ENCODE measurements around the gene UBXN11.
A peak's percentile ranks its signal among the peaks of the same experiment; 100 is the strongest.
"Not testable (repeated sequence)": the region's sequence is repeated elsewhere in the genome, so short reads cannot be mapped to it uniquely, and the experiment has no call there.

UBXN11 gene

DNA sequence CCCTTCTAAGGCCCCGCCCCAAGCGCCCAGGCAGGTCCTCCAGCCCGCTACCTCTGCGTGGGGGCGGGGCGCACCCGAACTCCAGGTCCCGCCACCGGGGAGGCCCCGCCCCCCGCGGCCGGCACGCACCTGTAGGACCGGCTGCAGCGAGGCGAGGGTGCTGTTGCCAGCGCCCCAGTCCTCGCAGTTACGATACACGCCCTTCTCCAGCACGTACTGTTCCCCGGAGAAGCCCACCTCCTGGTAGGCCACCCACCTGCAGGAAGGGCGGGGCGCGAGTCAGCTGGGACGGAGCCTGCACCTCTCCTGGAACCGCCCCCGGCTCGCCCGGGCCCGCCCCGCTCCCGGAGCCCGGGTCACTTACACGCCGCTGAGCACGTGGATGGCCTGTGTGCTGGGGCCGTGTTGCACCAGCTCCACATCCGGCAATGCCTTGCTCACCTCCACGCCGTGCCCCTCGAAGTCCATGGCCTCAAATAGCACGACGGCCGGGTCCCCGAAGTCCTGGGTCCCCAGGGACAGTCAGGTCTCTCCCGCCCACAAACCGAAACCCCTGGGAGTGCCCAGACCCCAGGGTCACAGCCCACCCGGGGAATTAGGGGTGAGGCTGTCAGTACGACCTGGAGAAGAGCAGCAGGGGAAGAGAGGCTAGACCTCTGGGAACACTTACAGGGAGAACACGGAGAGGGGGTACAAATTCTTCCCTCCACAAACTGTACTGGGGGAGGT, 30.2 kb upstream of the UBXN11 start:
- peak; percentile 86 for DNase-seq (ENCODE audit: low spot score)
- TF ChIP-seq, protein P1, sequence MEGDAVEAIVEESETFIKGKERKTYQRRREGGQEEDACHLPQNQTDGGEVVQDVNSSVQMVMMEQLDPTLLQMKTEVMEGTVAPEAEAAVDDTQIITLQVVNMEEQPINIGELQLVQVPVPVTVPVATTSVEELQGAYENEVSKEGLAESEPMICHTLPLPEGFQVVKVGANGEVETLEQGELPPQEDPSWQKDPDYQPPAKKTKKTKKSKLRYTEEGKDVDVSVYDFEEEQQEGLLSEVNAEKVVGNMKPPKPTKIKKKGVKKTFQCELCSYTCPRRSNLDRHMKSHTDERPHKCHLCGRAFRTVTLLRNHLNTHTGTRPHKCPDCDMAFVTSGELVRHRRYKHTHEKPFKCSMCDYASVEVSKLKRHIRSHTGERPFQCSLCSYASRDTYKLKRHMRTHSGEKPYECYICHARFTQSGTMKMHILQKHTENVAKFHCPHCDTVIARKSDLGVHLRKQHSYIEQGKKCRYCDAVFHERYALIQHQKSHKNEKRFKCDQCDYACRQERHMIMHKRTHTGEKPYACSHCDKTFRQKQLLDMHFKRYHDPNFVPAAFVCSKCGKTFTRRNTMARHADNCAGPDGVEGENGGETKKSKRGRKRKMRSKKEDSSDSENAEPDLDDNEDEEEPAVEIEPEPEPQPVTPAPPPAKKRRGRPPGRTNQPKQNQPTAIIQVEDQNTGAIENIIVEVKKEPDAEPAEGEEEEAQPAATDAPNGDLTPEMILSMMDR (IDR thresholded peaks at IDR 0.05; ENCODE audit: extremely low read depth, insufficient read depth, missing control alignments): no peak
- in situ Hi-C loops (cut with MboI; ENCODE audit: low pct_unique_long_range_greater_than_20kb, low sequenced_read_pairs, unreplicated experiment): no loop called here

DNA sequence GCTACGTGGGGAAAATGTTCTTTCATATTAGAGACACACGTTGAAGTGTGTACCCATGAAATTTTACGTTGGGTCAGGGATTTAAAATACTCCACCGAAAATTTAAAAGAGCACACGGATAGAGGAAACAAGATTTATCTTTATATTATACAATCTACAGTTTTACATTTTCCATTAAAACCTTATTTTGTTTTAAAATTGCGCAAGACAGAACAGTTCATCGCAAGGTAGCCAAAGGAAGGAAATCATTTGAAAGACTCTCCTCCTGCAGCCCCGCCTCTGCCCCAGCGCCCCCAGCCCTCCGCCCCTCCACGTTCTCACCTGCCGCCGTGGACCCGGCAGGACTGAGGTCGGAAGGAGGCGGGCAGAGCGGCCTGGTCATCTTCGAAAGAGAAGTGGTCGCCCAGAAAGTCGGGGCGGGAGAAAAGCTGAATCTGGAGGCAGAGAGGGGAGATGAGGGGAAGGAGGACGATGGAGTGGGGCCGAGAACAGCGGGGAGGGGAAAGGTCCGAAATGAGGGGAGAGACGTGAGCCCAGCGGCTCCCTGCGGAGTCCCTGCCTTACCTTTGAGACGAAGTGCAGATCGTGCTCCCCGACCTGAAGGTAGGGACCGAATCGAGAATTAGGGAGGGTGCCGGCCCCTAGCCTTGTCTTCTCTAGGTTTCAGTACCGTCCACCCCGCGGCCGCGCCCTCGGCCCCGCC, 29.5 kb upstream of the UBXN11 start:
- no peak for DNase-seq (ENCODE audit: low spot score)
- TF ChIP-seq, protein P1 (IDR thresholded peaks at IDR 0.05; ENCODE audit: extremely low read depth, insufficient read depth, missing control alignments): no peak
- in situ Hi-C loops (cut with MboI; ENCODE audit: low pct_unique_long_range_greater_than_20kb, low sequenced_read_pairs, unreplicated experiment): no loop called here

DNA sequence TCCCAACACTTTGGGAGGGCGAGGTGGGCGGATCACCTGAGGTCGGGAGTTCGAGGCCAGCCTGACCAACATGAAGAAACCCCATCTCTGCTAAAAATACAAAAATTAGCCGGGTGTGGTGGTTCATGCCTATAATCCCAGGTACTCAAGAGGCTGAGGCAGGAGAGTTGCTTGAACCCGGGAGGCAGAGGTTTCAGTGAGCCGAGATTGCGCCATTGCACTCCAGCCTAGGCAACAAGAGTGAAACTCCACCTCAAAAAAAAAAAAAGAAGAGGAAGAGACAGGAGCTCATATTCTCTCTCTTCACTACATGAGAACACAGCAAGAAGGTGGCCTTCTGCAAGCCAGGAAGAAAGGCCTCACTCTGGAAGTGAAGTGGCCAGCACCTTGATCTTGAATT, 26.9 kb upstream of the UBXN11 start:
- DNase-seq (ENCODE audit: low spot score); in situ Hi-C loops (cut with MboI; ENCODE audit: low pct_unique_long_range_greater_than_20kb, low sequenced_read_pairs, unreplicated experiment): not testable (repeated sequence)

DNA sequence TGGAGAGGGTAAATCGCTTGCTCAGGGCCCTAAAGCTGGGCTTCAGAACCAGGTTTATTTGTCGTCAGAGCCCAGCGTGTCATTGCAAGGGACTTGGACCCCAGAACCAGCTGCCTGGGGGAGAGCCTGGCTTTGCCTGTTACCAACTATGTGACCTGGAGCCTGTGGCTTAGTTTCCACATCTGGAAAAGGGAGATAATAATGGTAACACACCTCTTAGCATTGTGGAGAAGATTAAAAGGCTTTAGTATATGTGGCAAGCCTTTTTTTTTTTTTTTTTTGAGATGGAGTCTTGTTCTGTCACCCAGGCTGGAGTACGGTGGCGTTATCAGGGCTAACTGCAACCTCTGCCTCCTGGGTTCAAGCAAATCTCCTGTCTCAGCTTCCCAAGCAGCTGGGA, 23.8 kb upstream of the UBXN11 start:
- no peak for DNase-seq (ENCODE audit: low spot score)
- in situ Hi-C loops (cut with MboI; ENCODE audit: low pct_unique_long_range_greater_than_20kb, low sequenced_read_pairs, unreplicated experiment): no loop called here
- TF ChIP-seq, protein P1 (IDR thresholded peaks at IDR 0.05; ENCODE audit: extremely low read depth, insufficient read depth, missing control alignments): no peak

DNA sequence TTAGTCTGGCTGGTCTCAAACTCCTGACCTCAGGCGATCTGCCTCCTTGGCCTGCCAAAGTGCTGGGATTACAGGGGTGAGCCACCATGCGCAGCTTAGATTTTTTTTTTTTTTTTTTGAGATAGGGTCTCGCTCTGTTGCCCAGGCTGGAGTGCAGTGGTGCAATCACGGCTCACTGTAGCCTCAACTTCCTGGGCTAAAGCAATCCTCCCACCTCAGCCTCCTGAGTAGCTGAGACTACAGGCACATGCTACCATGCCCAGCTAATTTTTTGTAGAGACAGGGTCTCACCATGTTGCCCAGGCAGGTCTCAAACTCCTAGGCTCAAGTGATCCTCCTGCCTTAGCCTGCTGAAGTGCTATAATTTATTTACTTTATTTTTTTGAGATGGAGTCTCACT, 22.9 kb upstream of the UBXN11 start:
- DNase-seq (ENCODE audit: low spot score); in situ Hi-C loops (cut with MboI; ENCODE audit: low pct_unique_long_range_greater_than_20kb, low sequenced_read_pairs, unreplicated experiment): not testable (repeated sequence)

DNA sequence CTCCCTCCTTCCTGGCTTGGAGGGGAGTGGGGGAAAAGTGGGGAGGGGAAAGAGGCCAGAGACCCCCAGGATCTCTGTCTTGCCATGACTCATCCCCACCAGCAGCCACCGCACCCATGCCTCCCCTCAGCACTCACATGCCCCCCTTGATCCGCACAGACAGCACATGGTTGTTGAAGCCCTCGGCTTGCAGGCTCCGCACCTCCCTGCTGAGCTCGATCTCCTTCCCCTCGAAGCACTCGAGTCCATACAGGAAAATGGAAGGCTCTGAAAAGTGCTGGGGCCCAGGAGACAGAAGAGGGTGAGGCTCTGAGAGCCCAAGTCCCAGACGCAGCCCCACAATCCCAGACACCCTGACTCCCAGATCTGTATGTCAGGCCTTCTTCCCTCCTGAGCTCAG, 22.2 kb upstream of the UBXN11 start:
- DNase-seq (ENCODE audit: low spot score): no peak
- TF ChIP-seq, protein P1 (IDR thresholded peaks at IDR 0.05; ENCODE audit: extremely low read depth, insufficient read depth, missing control alignments): no peak
- in situ Hi-C loops (cut with MboI; ENCODE audit: low pct_unique_long_range_greater_than_20kb, low sequenced_read_pairs, unreplicated experiment): no loop called here

DNA sequence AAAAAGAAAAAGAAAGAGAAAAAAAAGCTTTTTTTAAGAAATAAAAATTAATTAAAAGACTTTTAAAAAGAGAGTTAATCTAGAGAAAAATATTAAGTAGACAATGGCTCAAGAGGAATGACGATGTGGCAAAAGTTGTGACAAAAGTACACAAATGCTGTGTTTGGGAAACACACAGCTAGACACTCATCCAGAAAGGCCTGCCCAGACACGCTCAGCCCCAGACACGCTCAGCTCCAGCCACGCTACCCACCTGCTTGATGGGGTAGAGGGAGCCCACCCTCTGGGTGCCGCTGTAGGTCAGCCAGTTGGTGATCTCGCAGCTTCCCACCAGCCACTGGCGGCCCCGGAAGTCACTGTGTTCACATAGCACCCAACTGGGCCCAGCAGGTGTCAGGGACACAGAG, 21.5 kb upstream of the UBXN11 start:
- TF ChIP-seq, protein P1 (IDR thresholded peaks at IDR 0.05; ENCODE audit: extremely low read depth, insufficient read depth, missing control alignments): no peak
- DNase-seq (ENCODE audit: low spot score): no peak
- in situ Hi-C loops (cut with MboI; ENCODE audit: low pct_unique_long_range_greater_than_20kb, low sequenced_read_pairs, unreplicated experiment): no loop called here
